Kidney (tissue), 14 donors: ENCODE measurements around the gene TMEM87B. TPM values are rescaled to one million over a fixed set of nuclear protein-coding genes. Genes with fewer than 3 reads are reported as not detected.

Experiments used
- DNase-seq, 5 donors: peaks; one replicate each; pipeline ENCODE4 v3.0.0-alpha.2; 2013 to 2020
- FAIRE-seq: peaks from 2 replicates; lab custom pipeline; 2012; peaks lifted over from hg19 to GRCh38; lab: Jason Lieb, UNC
- H3K27ac ChIP-seq, 2 donors: one replicate each; pipeline ENCODE4 v1.7.0; 2013; ENCODE audit warnings: low read depth in 2 of 2, low read length in 2 of 2, inconsistent platforms in 1 of 2
- H3K27me3 ChIP-seq: one replicate; pipeline ENCODE4 v1.7.1; 2013; ENCODE audit warnings: low read length, inconsistent platforms; ENCODE audit not compliant: control insufficient read depth, insufficient read depth
- H3K36me3 ChIP-seq, 3 donors: one replicate each; pipeline versions ENCODE4 v1.7.0 to v1.7.1; 2013; ENCODE audit warnings: low read length in 3 of 3, control low read depth in 1 of 3, inconsistent platforms in 1 of 3; ENCODE audit not compliant: insufficient read depth in 3 of 3, control insufficient read depth in 2 of 3
- H3K4me1 ChIP-seq, 3 donors: one replicate each; pipeline versions ENCODE4 v1.7.0 to v1.7.1; 2013; ENCODE audit warnings: low read length in 3 of 3, inconsistent platforms in 1 of 3, low read depth in 1 of 3; ENCODE audit not compliant: control insufficient read depth in 2 of 3, insufficient read depth in 2 of 3
- H3K4me3 ChIP-seq, 3 donors: one replicate each; pipeline versions ENCODE4 v1.7.0 to v1.8.1; 2013; ENCODE audit warnings: low read length in 3 of 3, control low read depth in 1 of 3, inconsistent platforms in 1 of 3
- H3K9ac ChIP-seq, 3 donors: one replicate each; pipeline versions ENCODE4 v1.7.0 to v1.7.1; 2013; ENCODE audit warnings: low read length in 3 of 3, control low read depth in 1 of 3, inconsistent platforms in 1 of 3
- H3K9me3 ChIP-seq, 3 donors: one replicate each; pipeline versions ENCODE4 v1.7.0 to v1.7.1; 2013; ENCODE audit warnings: low read length in 3 of 3, control low read depth in 1 of 3, inconsistent platforms in 1 of 3; ENCODE audit not compliant: control insufficient read depth in 2 of 3, insufficient read depth in 1 of 3
- CTCF ChIP-seq: IDR thresholded peaks from 3 replicates; pipeline ENCODE4 v1.5.1; 2012; ENCODE audit warnings: mild to moderate bottlenecking, moderate library complexity, borderline replicate concordance; ENCODE audit not compliant: insufficient read depth; ENCODE audit errors: extremely low read depth
- intact Hi-C: fragments of 100-400 bp; cut with DNase I; formaldehyde crosslinking; loops from one replicate; pipeline ENCODE4 v1.11.1; 2022
- polyA plus RNA-seq: library from polyadenylated mRNA; stranded (reverse); fragments of 350-450 nt; fragmentation: Illumina TruSeq; extraction: RNeasy Lipid Tissue Mini Kit (QIAGEN cat#74804); gene quantifications from one replicate; pipeline ENCODE4 v1.2.3, GENCODE V29; 2014; ENCODE audit warnings: low read depth, low replicate concordance; ENCODE audit not compliant: insufficient read depth
- total RNA-seq: library from RNA; stranded (reverse); fragmentation: NEBNext Ultra II Directional; extraction: Animal tissue kit (Norgen Biotek cat#: 25700); gene quantifications from one replicate; pipeline ENCODE4 v1.2.1, GENCODE V29; 2021
- donor health status: control.
- donor health status: control.
- donor health status: control.
- donor health status: control.
- donor health status: control.
- donor health status: DM: yes; HTN: yes; CAD: no.
- donor health status: Normal renal cell carcinoma (clear cell type).

The TMEM87B gene
- total and polyA plus RNA-seq, 2 donors from 2014 or later = 6.5 to 21.9 TPM

GRCh38 chr2:112142525-112143078 lies 87.5 kb downstream of the TMEM87B start:
- no peak for TF ChIP-seq CTCF
- FAIRE-seq = no peak
- intact Hi-C loops = no loop called here

GRCh38 chr2:112143150-112143549 lies 88.1 kb downstream of the TMEM87B start:
- intact Hi-C loops = no loop called here
- Histone ChIP-seq H3K4me3 (no peak overlapping the region), H3K4me1 (no peaks in the 10 kb centered on the region), H3K27me3 (no peaks in the 10 kb centered on the region), H3K9ac (no peak overlapping the region), H3K36me3 (no peaks in the 10 kb centered on the region), H3K9me3 (no peaks in the 10 kb centered on the region), H3K27ac (no peak overlapping the region)
- DNase-seq (no peak), FAIRE-seq (no peak)
- no peak for TF ChIP-seq CTCF

More at GRCh38 chr2:112142525-112143078, 87.5 kb downstream of the TMEM87B start:
- no peak overlapping the region for H3K27ac ChIP-seq
- H3K9ac ChIP-seq = no peak overlapping the region
- no peak overlapping the region for H3K4me3 ChIP-seq
- no peaks in the 10 kb centered on the region for H3K27me3 ChIP-seq
- DNase-seq = no peak
- no peaks in the 10 kb centered on the region for H3K9me3 ChIP-seq
- H3K36me3 ChIP-seq = no peaks in the 10 kb centered on the region
- peaks cover 0 to 5% (median 0%) of the 10 kb centered on the region in 3 donors for H3K4me1 ChIP-seq

- Histone ChIP-seq H3K27ac (no peak overlapping the region), H3K36me3 (no peaks in the 10 kb centered on the region), H3K4me3 (no peak overlapping the region), H3K9me3 (no peaks in the 10 kb centered on the region), H3K9ac (no peak overlapping the region), H3K4me1 (no peaks in the 10 kb centered on the region), H3K27me3 (no peaks in the 10 kb centered on the region)
- no peak for DNase-seq
- FAIRE-seq = no peak
- TF ChIP-seq CTCF = no peak
- intact Hi-C loops = no loop called here
These were observed 89.9 kb downstream of the TMEM87B start for GRCh38 chr2:112144966-112145365.
